ENCODE measurements around the gene MS4A14. TPM values are rescaled to one million over a fixed set of nuclear protein-coding genes. Genes with fewer than 3 reads are reported as not detected.
"Not testable (repeated sequence)": the region's sequence is repeated elsewhere in the genome, so short reads cannot be mapped to it uniquely, and the experiment has no call there.

Gene MS4A14
- total and polyA plus RNA-seq, 4 experiments from 2014 or later = not detected

GRCh38 chr11:60428517-60428916, 32.3 kb downstream of the MS4A14 start:
- ChIA-PET POLR2A (ENCODE audit: partially characterized antibody) (interaction anchor here (0.6 kb wide), 1 partner anchor 13 kb away, joined by 3 read pairs; no protein-coding TSS in a partner anchor), CTCF (ENCODE audit: partially characterized antibody) (no interaction called here)
- Mint-ChIP-seq H3K36me3 (no peaks in the 10 kb centered on the region), H3K4me3 (no peak overlapping the region), H3K9me3 (peaks cover 0 to 2% (median 0%) of the 10 kb centered on the region in 8 donors), H3K4me1 (no peaks in the 10 kb centered on the region), H3K27me3 (peaks cover 21 to 30% of the 10 kb centered on the region in 2 donors), H3K27ac (no peak overlapping the region)
- H3K9me3 ChIP-seq (ENCODE audit: control insufficient read depth in 1 of 2, low read length in 2 of 2) = no peaks in the 10 kb centered on the region
- no peak overlapping the region for H3K4me3 ChIP-seq (ENCODE audit: low read length in 2 of 2)
- H3K4me1 ChIP-seq (ENCODE audit: insufficient read depth, low read length) = no peaks in the 10 kb centered on the region
- no peak overlapping the region for H3K27ac ChIP-seq (ENCODE audit: low read depth, low read length)
- intact Hi-C loops (cut with micrococcal nuclease) = no loop called here
- H3K27me3 ChIP-seq (ENCODE audit: insufficient read depth, low read length) = no peaks in the 10 kb centered on the region
- no peaks in the 10 kb centered on the region for H3K36me3 ChIP-seq (ENCODE audit: insufficient read depth, low read length)
- no peak for DNase-seq

- no peak within 1 kb of the TSS for H3K4me3 Mint-ChIP-seq
- POLR2A ChIA-PET (ENCODE audit: partially characterized antibody) = interaction anchor here (0.6 kb wide), 1 partner anchor 12 kb away, joined by 3 read pairs; no protein-coding TSS in a partner anchor
- H3K9me3 Mint-ChIP-seq = peaks cover 0 to 2% (median 0%) of the 10 kb centered on the region in 8 donors
These were observed 33.0 kb downstream of the MS4A14 start, which contains the start of gene MS4A5 for GRCh38 chr11:60429272-60429671. TSS of gene MS4A5 (plus strand) at chr11:60429572. CDS start at chr11:60429675, 103 bp downstream.

GRCh38 chr11:60431251-60431650, 35.0 kb downstream of the MS4A14 start:
- Histone ChIP-seq H3K4me1 (ENCODE audit: insufficient read depth, low read length) (no peaks in the 10 kb centered on the region), H3K27me3 (ENCODE audit: insufficient read depth, low read length) (no peaks in the 10 kb centered on the region), H3K9me3 (ENCODE audit: control insufficient read depth in 1 of 2, low read length in 2 of 2) (no peaks in the 10 kb centered on the region), H3K4me3 (ENCODE audit: low read length in 2 of 2) (no peak overlapping the region), H3K27ac (ENCODE audit: low read depth, low read length) (no peak overlapping the region), H3K36me3 (ENCODE audit: insufficient read depth, low read length) (no peaks in the 10 kb centered on the region)
- H3K36me3 Mint-ChIP-seq = no peaks in the 10 kb centered on the region
- H3K9me3 Mint-ChIP-seq = peaks cover 0 to 2% (median 0%) of the 10 kb centered on the region in 8 donors
- ChIA-PET CTCF (ENCODE audit: partially characterized antibody) (no interaction called here), POLR2A (ENCODE audit: partially characterized antibody) (no interaction called here)
- H3K27ac Mint-ChIP-seq = no peak overlapping the region
- H3K27me3 Mint-ChIP-seq = peaks cover 21 to 24% of the 10 kb centered on the region in 2 donors
- intact Hi-C loops (cut with micrococcal nuclease) = no loop called here
- DNase-seq = no peak
- no peaks in the 10 kb centered on the region for H3K4me1 Mint-ChIP-seq
- H3K4me3 Mint-ChIP-seq = no peak overlapping the region

More at GRCh38 chr11:60429272-60429671, 33.0 kb downstream of the MS4A14 start, which contains the start of gene MS4A5:
- peaks cover 21 to 30% of the 10 kb centered on the region in 2 donors for H3K27me3 Mint-ChIP-seq
- H3K4me3 ChIP-seq (ENCODE audit: low read length in 2 of 2) = no peak within 1 kb of the TSS
- DNase-seq = no peak
- H3K27ac Mint-ChIP-seq = no peak within 1 kb of the TSS
- H3K4me1 ChIP-seq (ENCODE audit: insufficient read depth, low read length) = no peaks in the 10 kb centered on the region
- intact Hi-C loops (cut with micrococcal nuclease) = no loop called here
- H3K27ac ChIP-seq (ENCODE audit: low read depth, low read length) = no peak within 1 kb of the TSS
- no peaks in the 10 kb centered on the region for H3K9me3 ChIP-seq (ENCODE audit: control insufficient read depth in 1 of 2, low read length in 2 of 2)
- no peaks in the 10 kb centered on the region for H3K27me3 ChIP-seq (ENCODE audit: insufficient read depth, low read length)
- CTCF ChIA-PET (ENCODE audit: partially characterized antibody) = no interaction called here
- H3K36me3 ChIP-seq (ENCODE audit: insufficient read depth, low read length) = no peaks in the 10 kb centered on the region
- no peaks in the 10 kb centered on the region for H3K36me3 Mint-ChIP-seq
- no peaks in the 10 kb centered on the region for H3K4me1 Mint-ChIP-seq

GRCh38 chr11:60433401-60433800, 37.1 kb downstream of the MS4A14 start:
- H3K4me1 ChIP-seq (ENCODE audit: insufficient read depth, low read length) = no peaks in the 10 kb centered on the region
- intact Hi-C loops (cut with micrococcal nuclease) = no loop called here
- CTCF ChIA-PET (ENCODE audit: partially characterized antibody) = no interaction called here
- no peak overlapping the region for H3K27ac ChIP-seq (ENCODE audit: low read depth, low read length)
- H3K36me3 ChIP-seq (ENCODE audit: insufficient read depth, low read length) = no peaks in the 10 kb centered on the region
- no peaks in the 10 kb centered on the region for H3K9me3 ChIP-seq (ENCODE audit: control insufficient read depth in 1 of 2, low read length in 2 of 2)
- POLR2A ChIA-PET (ENCODE audit: partially characterized antibody) = no interaction called here
- H3K4me3 Mint-ChIP-seq = no peak overlapping the region
- peaks cover 0 to 2% (median 0%) of the 10 kb centered on the region in 8 donors for H3K9me3 Mint-ChIP-seq
- H3K27me3 ChIP-seq (ENCODE audit: insufficient read depth, low read length) = no peaks in the 10 kb centered on the region
- no peak overlapping the region for H3K4me3 ChIP-seq (ENCODE audit: low read length in 2 of 2)
- no peaks in the 10 kb centered on the region for H3K4me1 Mint-ChIP-seq
- DNase-seq = no peak
- no peaks in the 10 kb centered on the region for H3K36me3 Mint-ChIP-seq
- H3K27me3 Mint-ChIP-seq = peaks cover 18 to 19% of the 10 kb centered on the region in 2 donors
- peak overlapping the region in 1 of 7 donors; percentile 22 for H3K27ac Mint-ChIP-seq

- intact Hi-C loops (cut with micrococcal nuclease) = no loop called here
- Histone ChIP-seq H3K4me3 (ENCODE audit: low read length in 2 of 2) (no peak overlapping the region), H3K9me3 (ENCODE audit: control insufficient read depth in 1 of 2, low read length in 2 of 2) (no peaks in the 10 kb centered on the region), H3K36me3 (ENCODE audit: insufficient read depth, low read length) (no peaks in the 10 kb centered on the region), H3K27ac (ENCODE audit: low read depth, low read length) (peak overlapping the region; percentile 1), H3K27me3 (ENCODE audit: insufficient read depth, low read length) (no peaks in the 10 kb centered on the region), H3K4me1 (ENCODE audit: insufficient read depth, low read length) (peaks cover 16% of the 10 kb centered on the region)
- no peak for DNase-seq
- Mint-ChIP-seq H3K36me3 (no peaks in the 10 kb centered on the region), H3K27ac (peak overlapping the region in 4 of 7 donors; percentile 30 to 91 (median 79)), H3K4me1 (peaks cover 15 to 24% (median 18%) of the 10 kb centered on the region in 4 donors), H3K4me3 (peak overlapping the region in 4 of 8 donors; percentile 5 to 92 (median 86)), H3K27me3 (no peaks in the 10 kb centered on the region), H3K9me3 (peaks cover 0 to 6% (median 0%) of the 10 kb centered on the region in 8 donors)
- POLR2A ChIA-PET (ENCODE audit: partially characterized antibody) = no interaction called here
- CTCF ChIA-PET (ENCODE audit: partially characterized antibody) = no interaction called here
These were observed 50.8 kb downstream of the MS4A14 start for GRCh38 chr11:60447070-60447469.

DNA sequence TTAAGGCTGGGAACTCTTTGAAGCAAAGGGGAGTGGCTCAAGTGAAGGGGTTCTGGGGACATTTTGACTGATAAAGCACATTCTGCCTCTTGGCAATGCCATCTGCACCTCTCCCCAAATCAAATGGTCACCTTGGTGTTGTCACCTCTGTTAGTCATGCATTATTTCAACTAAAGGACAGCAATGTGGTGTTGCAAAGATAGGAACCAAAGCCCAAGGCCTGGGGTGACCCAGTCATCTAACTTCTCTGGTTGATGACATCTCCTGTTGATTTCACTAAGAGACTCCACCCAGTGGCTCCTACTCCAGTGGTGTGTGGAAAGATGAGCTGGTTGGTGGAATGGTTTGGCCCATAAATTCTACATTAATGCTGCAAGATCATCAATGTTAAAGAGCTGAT, 51.6 kb downstream of the MS4A14 start:
- H3K36me3 Mint-ChIP-seq = no peaks in the 10 kb centered on the region
- ChIA-PET CTCF (ENCODE audit: partially characterized antibody) (no interaction called here), POLR2A (ENCODE audit: partially characterized antibody) (no interaction called here)
- H3K27ac Mint-ChIP-seq = peak overlapping the region in 1 of 7 donors; percentile 3
- Histone ChIP-seq H3K9me3 (ENCODE audit: control insufficient read depth in 1 of 2, low read length in 2 of 2) (no peaks in the 10 kb centered on the region), H3K4me3 (ENCODE audit: low read length in 2 of 2) (no peak overlapping the region), H3K27me3 (ENCODE audit: insufficient read depth, low read length) (no peaks in the 10 kb centered on the region), H3K36me3 (ENCODE audit: insufficient read depth, low read length) (no peaks in the 10 kb centered on the region), H3K27ac (ENCODE audit: low read depth, low read length) (no peak overlapping the region), H3K4me1 (ENCODE audit: insufficient read depth, low read length) (peaks cover 16% of the 10 kb centered on the region)
- H3K4me3 Mint-ChIP-seq = no peak overlapping the region
- H3K9me3 Mint-ChIP-seq = peaks cover 0 to 8% (median 0%) of the 10 kb centered on the region in 8 donors
- peaks cover 13 to 20% (median 16%) of the 10 kb centered on the region in 4 donors for H3K4me1 Mint-ChIP-seq
- intact Hi-C loops (cut with micrococcal nuclease) = no loop called here
- DNase-seq = no peak
- H3K27me3 Mint-ChIP-seq = no peaks in the 10 kb centered on the region

DNA sequence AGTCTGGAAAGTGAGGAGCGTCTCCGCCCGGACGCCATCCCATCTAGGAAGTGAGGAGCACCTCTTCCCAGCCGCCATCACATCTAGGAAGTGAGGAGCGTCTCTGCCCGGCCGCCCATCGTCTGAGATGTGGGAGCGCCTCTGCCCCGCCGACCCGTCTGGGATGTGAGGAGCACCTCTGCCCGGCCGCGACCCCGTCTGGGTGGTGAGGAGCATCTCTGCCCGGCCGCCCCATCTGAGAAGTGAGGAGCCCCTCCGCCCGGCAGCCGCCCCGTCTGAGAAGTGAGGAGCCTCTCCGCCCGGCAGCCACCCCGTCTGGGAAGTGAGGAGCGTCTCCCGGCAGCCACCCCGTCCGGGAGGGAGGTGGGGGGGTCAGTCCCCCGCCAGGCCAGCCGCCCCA, 54.9 kb downstream of the MS4A14 start:
- H3K4me1 Mint-ChIP-seq = peaks cover 8 to 34% (median 18%) of the 10 kb centered on the region in 4 donors
- H3K9me3 ChIP-seq (ENCODE audit: control insufficient read depth in 1 of 2, low read length in 2 of 2); intact Hi-C loops (cut with micrococcal nuclease); POLR2A ChIA-PET (ENCODE audit: partially characterized antibody); H3K27me3 ChIP-seq (ENCODE audit: insufficient read depth, low read length); H3K4me3 ChIP-seq (ENCODE audit: low read length in 2 of 2); H3K27ac Mint-ChIP-seq; H3K36me3 ChIP-seq (ENCODE audit: insufficient read depth, low read length); H3K36me3 Mint-ChIP-seq; H3K27me3 Mint-ChIP-seq; H3K4me3 Mint-ChIP-seq; H3K9me3 Mint-ChIP-seq; DNase-seq; H3K27ac ChIP-seq (ENCODE audit: low read depth, low read length); CTCF ChIA-PET (ENCODE audit: partially characterized antibody): not testable (repeated sequence)
- peaks cover 20% of the 10 kb centered on the region for H3K4me1 ChIP-seq (ENCODE audit: insufficient read depth, low read length)
